ENCODE data around the gene SP5. TPM values are rescaled to one million over a fixed set of nuclear protein-coding genes. Genes with fewer than 3 reads are reported as not detected.

SP5 gene
- total and polyA plus RNA-seq, 2 of the 4 experiments (the other 2 are of a cell fraction): not detected

Small RNAs within 50 kb of the gene (microRNA-seq; reads per million reads assigned to microRNA genes)
- gene RF02271 (ENCODE audit: insufficient read depth, insufficient read length): not detected

Small RNAs within 50 kb of the gene (small RNA-seq; reads per million reads assigned to genes)
- 0 reads per million in 5 experiments for gene RF02271

Other genes with a start within 250 kb of the SP5 start
- not detected in 2 replicates for gene ERICH2, start 55.0 kb downstream of the SP5 start, total RNA-seq (2012; rRNA removed)
- gene ERICH2, start 55.0 kb downstream of the SP5 start, polyA plus RNA-seq (2012; rRNA removed): not detected in 2 replicates
- not detected in 2 replicates for gene GAD1, start 101.5 kb downstream of the SP5 start, total RNA-seq (2012; rRNA removed)
- not detected in 2 replicates for gene GAD1, start 101.5 kb downstream of the SP5 start, polyA plus RNA-seq (2012; rRNA removed)
- gene GORASP2, start 213.9 kb downstream of the SP5 start, total RNA-seq (2012; rRNA removed): 53.1 and 60.5 TPM in 2 replicates
- gene GORASP2, start 213.9 kb downstream of the SP5 start, polyA plus RNA-seq (2012; rRNA removed): 156 and 167 TPM in 2 replicates